Heart left ventricle (tissue), 13 donors: ENCODE results near the gene IFRD2.

Experiments used
- POLR2A ChIP-seq, 2 donors: fragments of 450-650 bp; IDR thresholded peaks; one replicate each; pipeline ENCODE4 v1.6.1; 2017; ENCODE audit warnings: antibody characterized with exemption in 2 of 2, mild to moderate bottlenecking in 2 of 2, moderate library complexity in 2 of 2
- TF ChIP-seq, protein P1 (sequence below), 12 donors: fragments of 200-600 bp; sonication (generic) in 4 of 12; IDR thresholded peaks; one replicate each; pipeline versions ENCODE4 v1.5.0 to v1.8.0; 2018 to 2022; ENCODE audit warnings: antibody characterized with exemption in 12 of 12, mild to moderate bottlenecking in 5 of 12
- donor health status: ischemic (EF 13 %, LVEDD 7.1; RV severe dilation, severe dysfunction).
- donor health status: DM: no; HTN: yes; CAD: no.
- donor health status: DM: no; HTN: no; CAD: no.
- donor health status: ischemic (EF 25% LVEDD 6.9; RV normal size, moderate dysfunction).
- donor health status: ischemic (EF 25% LVEDD 5.7; RV mildly dilated, moderate dysfunction).
- donor health status: ischemic (EF 35%, LVEDD 5.7; RV mildly dilated, moderate dysfunction).
- donor health status: nonischemic (EF 11% LVEDD 7.7; RV severe dilation, severe dysfunction).
- donor health status: DM: yes; HTN: yes; CAD: no.
- donor health status: PGD.
- donor health status: ischemic (EF 29% LVEDD 5.4; RV normal size, mild dysfunction).
- donor health status: nonischemic (EF 23%, LVEDD 6.1; RV moderate dilation, normal function).

DNA sequence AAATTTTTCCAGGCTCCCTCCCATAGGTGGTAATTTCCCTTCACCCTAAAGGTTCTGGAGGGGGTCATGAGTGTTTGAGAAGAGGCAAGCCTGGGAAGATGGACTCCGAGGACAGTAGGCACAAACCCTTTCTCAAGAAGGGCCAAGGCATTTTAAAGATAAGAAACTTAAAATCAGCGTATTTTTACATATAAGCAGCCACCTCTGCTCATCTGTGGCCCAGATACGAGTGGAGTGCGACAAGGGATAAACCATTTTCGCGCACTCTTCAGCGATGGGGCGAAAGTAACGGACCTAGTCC lies 47.9 kb upstream of the IFRD2 start:
- TF ChIP-seq, protein P1, sequence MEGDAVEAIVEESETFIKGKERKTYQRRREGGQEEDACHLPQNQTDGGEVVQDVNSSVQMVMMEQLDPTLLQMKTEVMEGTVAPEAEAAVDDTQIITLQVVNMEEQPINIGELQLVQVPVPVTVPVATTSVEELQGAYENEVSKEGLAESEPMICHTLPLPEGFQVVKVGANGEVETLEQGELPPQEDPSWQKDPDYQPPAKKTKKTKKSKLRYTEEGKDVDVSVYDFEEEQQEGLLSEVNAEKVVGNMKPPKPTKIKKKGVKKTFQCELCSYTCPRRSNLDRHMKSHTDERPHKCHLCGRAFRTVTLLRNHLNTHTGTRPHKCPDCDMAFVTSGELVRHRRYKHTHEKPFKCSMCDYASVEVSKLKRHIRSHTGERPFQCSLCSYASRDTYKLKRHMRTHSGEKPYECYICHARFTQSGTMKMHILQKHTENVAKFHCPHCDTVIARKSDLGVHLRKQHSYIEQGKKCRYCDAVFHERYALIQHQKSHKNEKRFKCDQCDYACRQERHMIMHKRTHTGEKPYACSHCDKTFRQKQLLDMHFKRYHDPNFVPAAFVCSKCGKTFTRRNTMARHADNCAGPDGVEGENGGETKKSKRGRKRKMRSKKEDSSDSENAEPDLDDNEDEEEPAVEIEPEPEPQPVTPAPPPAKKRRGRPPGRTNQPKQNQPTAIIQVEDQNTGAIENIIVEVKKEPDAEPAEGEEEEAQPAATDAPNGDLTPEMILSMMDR (IDR thresholded peaks at IDR 0.05) = no peak
- TF ChIP-seq POLR2A (IDR thresholded peaks at IDR 0.05) = no peak
